Chondrocyte (in vitro differentiated cells): ENCODE measurements around the gene XPNPEP2. TPM values are rescaled to one million over a fixed set of nuclear protein-coding genes. Genes with fewer than 3 reads are reported as not detected.

ENCODE experiments used
- DNase-seq: peaks from one replicate; pipeline ENCODE4 v3.0.0; 2021; ENCODE audit warnings: mixed read lengths, low spot score
- H3K27ac Mint-ChIP-seq: one replicate; pipeline ENCODE4 v1.8.0; 2021; ENCODE audit warnings: mild to moderate bottlenecking, moderate library complexity, mixed read lengths; ENCODE audit not compliant: unreplicated experiment
- H3K27me3 Mint-ChIP-seq: 2 replicates; pipeline ENCODE4 v1.8.0; 2021; ENCODE audit warnings: low read depth, mixed read lengths
- H3K36me3 Mint-ChIP-seq: 2 replicates; pipeline ENCODE4 v1.8.0; 2021; ENCODE audit warnings: low read depth, mixed read lengths
- H3K4me1 Mint-ChIP-seq: 2 replicates; pipeline ENCODE4 v1.8.0; 2021; ENCODE audit warnings: low read depth, mild to moderate bottlenecking, mixed read lengths
- H3K4me3 Mint-ChIP-seq: one replicate; pipeline ENCODE4 v1.8.0; 2021; ENCODE audit warnings: mild to moderate bottlenecking, moderate library complexity, mixed read lengths; ENCODE audit not compliant: unreplicated experiment
- H3K9me3 Mint-ChIP-seq: 2 replicates; pipeline ENCODE4 v1.8.0; 2021; ENCODE audit warnings: low read depth, mixed read lengths
- total RNA-seq: library from RNA; stranded (reverse); gene quantifications from 3 replicates; pipeline ENCODE4 v1.2.1, GENCODE V29; 2021
- TF ChIP-seq, protein P1 (sequence below): fragments of 200-600 bp; sonication (generic); IDR thresholded peaks from 2 replicates; pipeline ENCODE4 v1.5.0; 2021; ENCODE audit warnings: antibody characterized with exemption, mild to moderate bottlenecking, moderate library complexity

Gene XPNPEP2
- total RNA-seq, 1 donor from 2014 or later, result not detected

DNA sequence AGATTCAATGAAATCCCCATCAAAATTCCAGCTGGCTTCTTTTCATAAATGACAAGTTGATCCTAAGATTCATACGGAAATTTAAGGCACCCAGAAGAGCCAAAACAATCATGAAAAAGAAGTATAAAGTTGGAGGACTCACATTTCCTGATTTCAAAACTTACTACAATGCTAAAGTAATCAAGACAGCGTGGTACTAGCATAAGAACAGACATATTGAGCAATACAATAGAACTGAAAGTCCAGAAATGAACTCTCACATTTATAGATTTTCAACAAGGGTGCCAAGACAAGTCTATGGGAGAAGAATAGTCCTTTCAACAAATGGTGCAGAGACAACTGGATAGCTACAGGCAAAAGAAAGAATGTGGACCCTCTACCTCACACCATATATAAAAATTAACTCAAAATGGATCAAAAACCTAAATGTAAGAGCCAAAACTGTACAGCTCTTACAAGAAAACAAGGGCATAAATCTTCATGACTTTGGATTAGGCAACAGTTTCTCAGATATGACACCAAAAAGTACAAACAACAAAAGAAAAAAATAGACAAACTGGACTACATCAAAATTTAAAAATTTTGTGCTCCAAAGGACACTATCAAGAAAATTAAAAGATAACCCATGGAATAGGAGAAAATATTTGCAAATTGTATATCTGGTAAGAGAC, 69.5 kb downstream of the XPNPEP2 start:
- Mint-ChIP-seq H3K36me3 (peaks cover 28% of the 10 kb centered on the region), H3K27ac (no peak overlapping the region), H3K4me3 (no peak overlapping the region), H3K9me3 (peaks cover 10% of the 10 kb centered on the region), H3K4me1 (no peaks in the 10 kb centered on the region), H3K27me3 (no peaks in the 10 kb centered on the region)
- TF ChIP-seq, protein P1, sequence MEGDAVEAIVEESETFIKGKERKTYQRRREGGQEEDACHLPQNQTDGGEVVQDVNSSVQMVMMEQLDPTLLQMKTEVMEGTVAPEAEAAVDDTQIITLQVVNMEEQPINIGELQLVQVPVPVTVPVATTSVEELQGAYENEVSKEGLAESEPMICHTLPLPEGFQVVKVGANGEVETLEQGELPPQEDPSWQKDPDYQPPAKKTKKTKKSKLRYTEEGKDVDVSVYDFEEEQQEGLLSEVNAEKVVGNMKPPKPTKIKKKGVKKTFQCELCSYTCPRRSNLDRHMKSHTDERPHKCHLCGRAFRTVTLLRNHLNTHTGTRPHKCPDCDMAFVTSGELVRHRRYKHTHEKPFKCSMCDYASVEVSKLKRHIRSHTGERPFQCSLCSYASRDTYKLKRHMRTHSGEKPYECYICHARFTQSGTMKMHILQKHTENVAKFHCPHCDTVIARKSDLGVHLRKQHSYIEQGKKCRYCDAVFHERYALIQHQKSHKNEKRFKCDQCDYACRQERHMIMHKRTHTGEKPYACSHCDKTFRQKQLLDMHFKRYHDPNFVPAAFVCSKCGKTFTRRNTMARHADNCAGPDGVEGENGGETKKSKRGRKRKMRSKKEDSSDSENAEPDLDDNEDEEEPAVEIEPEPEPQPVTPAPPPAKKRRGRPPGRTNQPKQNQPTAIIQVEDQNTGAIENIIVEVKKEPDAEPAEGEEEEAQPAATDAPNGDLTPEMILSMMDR, result no peak
- no peak for DNase-seq

DNA sequence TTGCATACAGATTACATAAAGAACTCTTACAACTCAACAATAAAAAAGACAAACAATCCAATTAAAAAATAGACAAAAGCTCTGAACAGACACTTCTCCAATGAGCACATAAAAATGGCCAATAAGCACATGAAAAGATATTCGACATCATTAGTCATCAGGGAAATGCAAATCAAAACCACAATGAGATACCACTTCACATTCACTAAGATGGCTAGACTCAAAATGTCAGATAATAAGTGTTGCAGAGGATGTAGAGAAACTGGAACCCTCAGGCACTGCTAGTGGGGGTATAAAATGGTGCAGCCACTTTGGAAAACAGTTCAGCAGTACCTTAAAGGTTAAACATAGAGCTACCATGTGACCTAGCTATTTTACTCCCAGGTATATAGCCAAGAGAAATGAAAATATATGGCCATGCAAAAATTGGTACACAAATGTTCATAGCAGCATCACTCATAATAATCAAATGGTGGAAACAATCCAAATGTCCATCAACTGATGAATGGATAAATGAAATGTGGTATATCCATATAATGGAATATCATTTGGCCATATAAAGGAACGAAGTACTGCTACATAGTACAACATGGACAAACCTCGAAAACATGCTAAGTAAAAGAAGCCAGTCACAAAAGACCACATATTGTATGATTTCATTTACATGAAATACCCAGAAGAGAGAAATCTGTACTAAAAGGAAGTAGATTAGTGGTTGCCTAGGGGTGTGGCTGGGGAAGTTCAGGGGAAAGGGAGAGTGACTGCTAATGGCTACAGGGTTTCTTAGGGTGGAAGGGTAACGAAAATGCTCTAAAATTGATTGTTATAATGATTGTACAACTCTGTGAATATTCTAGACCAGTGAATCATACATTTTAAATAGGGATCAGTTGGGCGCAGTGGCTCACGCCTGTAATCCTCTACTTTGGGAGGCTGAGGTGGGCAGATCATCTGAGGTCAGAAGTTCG, 70.3 kb downstream of the XPNPEP2 start:
- TF ChIP-seq, protein P1, result no peak
- peaks cover 10% of the 10 kb centered on the region for H3K9me3 Mint-ChIP-seq
- H3K4me3 Mint-ChIP-seq, result no peak overlapping the region
- no peak overlapping the region for H3K27ac Mint-ChIP-seq
- DNase-seq, result no peak
- H3K27me3 Mint-ChIP-seq, result no peaks in the 10 kb centered on the region
- H3K4me1 Mint-ChIP-seq, result no peaks in the 10 kb centered on the region
- peaks cover 28% of the 10 kb centered on the region for H3K36me3 Mint-ChIP-seq

DNA sequence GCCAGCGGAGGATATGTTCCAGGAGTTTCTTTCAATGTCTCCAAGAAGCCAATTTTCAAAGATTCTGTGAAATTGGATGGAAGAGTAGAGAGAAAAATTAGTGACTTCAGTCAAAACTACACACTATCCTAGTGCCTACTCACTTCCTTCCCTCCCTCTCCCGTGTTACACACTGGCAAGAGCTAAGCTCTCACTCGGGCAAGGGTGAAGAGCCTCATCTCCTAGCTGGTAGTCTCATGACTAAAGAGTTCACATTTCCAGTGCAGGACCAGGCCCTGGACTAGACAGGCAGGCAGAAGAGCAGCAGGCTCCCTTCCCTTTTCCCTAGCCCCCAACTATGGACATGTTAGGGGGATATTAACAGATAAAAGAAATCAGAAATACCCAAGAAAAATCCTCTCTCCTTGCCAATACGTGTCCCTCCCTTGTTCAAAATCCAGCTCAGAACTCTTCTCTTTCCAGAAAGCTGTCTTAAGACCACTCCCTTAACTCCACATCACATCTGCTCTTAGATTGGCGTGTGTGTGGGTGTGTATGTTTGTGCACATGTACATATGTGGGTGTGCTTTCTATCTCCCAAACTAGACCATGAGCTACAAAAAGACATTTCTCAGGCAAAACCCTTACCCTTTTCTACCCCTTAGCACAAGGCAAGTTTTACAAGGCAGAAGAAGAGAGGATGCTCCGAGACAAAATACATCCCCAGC, 75.0 kb downstream of the XPNPEP2 start:
- TF ChIP-seq, protein P1, result no peak
- no peaks in the 10 kb centered on the region for H3K27me3 Mint-ChIP-seq
- no peak overlapping the region for H3K4me3 Mint-ChIP-seq
- peaks cover 19% of the 10 kb centered on the region for H3K36me3 Mint-ChIP-seq
- no peak for DNase-seq
- H3K9me3 Mint-ChIP-seq, result peaks cover 12% of the 10 kb centered on the region
- no peaks in the 10 kb centered on the region for H3K4me1 Mint-ChIP-seq
- no peak overlapping the region for H3K27ac Mint-ChIP-seq

DNA sequence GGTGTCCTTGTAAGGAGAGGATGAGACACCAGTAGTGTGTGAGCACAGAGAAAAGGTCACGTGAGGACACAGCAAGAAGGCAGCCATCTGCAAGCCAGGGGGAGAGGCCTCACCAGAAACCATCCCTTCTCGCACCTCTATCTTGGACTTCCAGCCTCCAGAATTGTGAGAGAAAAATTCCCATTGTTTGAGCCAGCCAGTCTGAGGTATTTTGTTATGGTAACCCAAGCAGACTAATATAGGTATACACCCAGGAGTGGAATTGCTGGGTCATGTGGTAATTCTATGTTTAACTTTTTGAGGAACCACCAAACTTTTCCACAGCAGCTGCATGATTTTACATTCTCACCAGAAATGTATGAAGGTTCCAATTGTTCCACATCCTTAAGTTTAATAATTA, 79.3 kb downstream of the XPNPEP2 start:
- no peaks in the 10 kb centered on the region for H3K27me3 Mint-ChIP-seq
- TF ChIP-seq, protein P1, result no peak
- DNase-seq, result no peak
- no peak overlapping the region for H3K4me3 Mint-ChIP-seq
- H3K4me1 Mint-ChIP-seq, result no peaks in the 10 kb centered on the region
- H3K27ac Mint-ChIP-seq, result no peak overlapping the region
- H3K36me3 Mint-ChIP-seq, result peaks cover 5% of the 10 kb centered on the region
- peaks cover 8% of the 10 kb centered on the region for H3K9me3 Mint-ChIP-seq

Other genes starting within 250 kb of the XPNPEP2 start
- 123 to 126 TPM (median 123 TPM) in 3 replicates for gene SMARCA1, start 215.5 kb upstream of the XPNPEP2 start, total RNA-seq
- 56.0 to 61.0 TPM (median 58.9 TPM) in 3 replicates for gene OCRL, start 198.7 kb upstream of the XPNPEP2 start, total RNA-seq
- 0.19 to 1.3 TPM (median 1.1 TPM) in 3 replicates for gene APLN, start 84.0 kb upstream of the XPNPEP2 start, total RNA-seq
- not detected in 3 replicates for gene SASH3, start 41.0 kb downstream of the XPNPEP2 start, total RNA-seq
- gene ZDHHC9, start 104.9 kb downstream of the XPNPEP2 start, total RNA-seq, result 41.4 to 46.0 TPM (median 45.4 TPM) in 3 replicates
- 13.9 to 17.0 TPM (median 14.2 TPM) in 3 replicates for gene UTP14A, start 167.2 kb downstream of the XPNPEP2 start, total RNA-seq
- 19.7 to 20.6 TPM (median 20.0 TPM) in 3 replicates for gene BCORL1, start 243.7 kb downstream of the XPNPEP2 start, total RNA-seq